HG03342 (cell line): Measurements from ENCODE around the gene NUP93.

ENCODE experiments used
- ATAC-seq: cut with Tn5 transposase; IDR thresholded peaks from one replicate; pipeline ENCODE4 v1.9.1; 2021; ENCODE audit warnings: mild to moderate bottlenecking, moderate library complexity; ENCODE audit not compliant: unreplicated experiment

NUP93 gene

GRCh38 chr16:56741399-56741798 is 11.5 kb downstream of the NUP93 start:
- no peak for ATAC-seq

- ATAC-seq = no peak
Measured at GRCh38 chr16:56742030-56742984, 12.4 kb downstream of the NUP93 start.

- ATAC-seq = no peak
Measured at GRCh38 chr16:56743840-56744239, 13.9 kb downstream of the NUP93 start.

- no peak for ATAC-seq
Measured at GRCh38 chr16:56744996-56745640, 15.2 kb downstream of the NUP93 start.

- no peak for ATAC-seq
Measured at GRCh38 chr16:56747486-56748045, 17.6 kb downstream of the NUP93 start.

GRCh38 chr16:56748191-56748590 is 18.3 kb downstream of the NUP93 start:
- no peak for ATAC-seq

- ATAC-seq = no peak
Measured at GRCh38 chr16:56748826-56749225, 18.9 kb downstream of the NUP93 start.

GRCh38 chr16:56749672-56750491 is 20.0 kb downstream of the NUP93 start:
- no peak for ATAC-seq

GRCh38 chr16:56753410-56753809 is 23.5 kb downstream of the NUP93 start:
- no peak for ATAC-seq

- ATAC-seq = no peak
Measured at GRCh38 chr16:56755038-56755437, 25.1 kb downstream of the NUP93 start.

- ATAC-seq = no peak
Measured at GRCh38 chr16:56758432-56758831, 28.5 kb downstream of the NUP93 start.

GRCh38 chr16:56758930-56759329 is 29.0 kb downstream of the NUP93 start:
- ATAC-seq = no peak

- no peak for ATAC-seq
Measured at GRCh38 chr16:56763291-56763916, 33.5 kb downstream of the NUP93 start.

- no peak for ATAC-seq
Measured at GRCh38 chr16:56764835-56765234, 34.9 kb downstream of the NUP93 start.

- ATAC-seq = no peak
Measured at GRCh38 chr16:56765949-56766348, 36.0 kb downstream of the NUP93 start.

- no peak for ATAC-seq
Measured at GRCh38 chr16:56767024-56767423, 37.1 kb downstream of the NUP93 start.

- ATAC-seq = no peak
Measured at GRCh38 chr16:56769677-56770076, 39.7 kb downstream of the NUP93 start.

- no peak for ATAC-seq
Measured at GRCh38 chr16:56771558-56772279, 41.8 kb downstream of the NUP93 start.

- ATAC-seq = no peak
Measured at GRCh38 chr16:56773532-56773931, 43.6 kb downstream of the NUP93 start.
